Spleen (tissue), 7 donors: ENCODE data around the gene POLR3B.
"Not testable (repeated sequence)": the region's sequence is repeated elsewhere in the genome, so short reads cannot be mapped to it uniquely, and the experiment has no call there.

ENCODE experiments used
- CTCF ChIP-seq, 11 experiments: fragments of 200-600 bp in 7 of 11; fragments of 450-650 bp in 4 of 11; sonication (generic) in 4 of 11; IDR thresholded peaks in 8 of 11; conservative IDR thresholded peaks in 3 of 11; 1 replicate in 7 of 11; 2 replicates in 4 of 11; pipeline versions ENCODE4 v1.4.0 to v1.8.0; 2016 to 2021; ENCODE audit warnings: antibody characterized with exemption in 11 of 11, inconsistent platforms in 4 of 11, mild to moderate bottlenecking in 1 of 11
- POLR2A ChIP-seq, 3 donors: fragments of 450-650 bp; IDR thresholded peaks; one replicate each; pipeline ENCODE4 v1.5.1; 2017; ENCODE audit warnings: antibody characterized with exemption in 3 of 3, mild to moderate bottlenecking in 1 of 3
- POLR2AphosphoS5 ChIP-seq, 3 donors: sonication (generic); formaldehyde crosslinking; IDR thresholded peaks; one replicate each; pipeline ENCODE4 v1.5.1; 2017; ENCODE audit warnings: antibody characterized with exemption in 3 of 3
- donor health status: DM: no; HTN: no; CAD: no; lungs with moderate emphysema.
- donor health status: DM: no; HTN: no; CAD: no.
- donor health status: DM: no; HTN: no; CAD: no.

DNA sequence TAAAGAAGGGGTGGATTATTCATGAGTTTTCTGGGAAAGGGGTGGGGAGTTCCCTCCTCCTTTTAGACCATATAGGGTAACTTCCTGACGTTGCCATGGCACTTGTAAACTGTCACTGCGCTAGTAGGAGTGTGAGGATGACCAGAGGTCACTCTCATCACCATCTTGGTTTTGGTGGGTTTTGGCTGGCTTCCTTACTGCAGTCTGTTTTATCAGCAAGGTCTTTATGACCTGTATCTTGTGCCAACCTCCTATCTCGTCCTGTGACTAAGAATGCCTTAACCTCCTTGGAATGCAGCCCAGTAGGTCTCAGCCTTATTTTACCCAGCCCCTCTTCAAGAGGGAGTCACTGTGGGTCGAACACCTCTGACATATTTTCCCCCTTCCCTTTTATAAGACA is 24.3 kb downstream of the POLR3B start:
- not testable (repeated sequence) for TF ChIP-seq CTCF (IDR thresholded peaks at IDR 0.05 in 8 of 11, conservative IDR thresholded peaks at IDR 0.05 in 3 of 11); POLR2AphosphoS5 (IDR thresholded peaks at IDR 0.05); POLR2A (IDR thresholded peaks at IDR 0.05)
